Activated T-helper 17 cell treated with anti-CD3 and anti-CD28 coated beads, Interleukin-2, amount 50 U/mL, for 72 hours (primary cell): ENCODE results near the gene EBI3. TPM values are rescaled to one million over a fixed set of nuclear protein-coding genes. Genes with fewer than 3 reads are reported as not detected.

Experiments used
- ATAC-seq: fragments of 150-1000 bp; cut with Tn5 transposase; replicated peaks from 2 replicates; pipeline ENCODE4 v1.10.0; 2021; ENCODE audit warnings: mild to moderate bottlenecking, moderate library complexity
- H3K27ac Mint-ChIP-seq: one replicate; pipeline ENCODE4 v1.8.0; 2022; ENCODE audit warnings: mixed read lengths
- H3K27me3 Mint-ChIP-seq: one replicate; pipeline ENCODE4 v1.8.0; 2022; ENCODE audit warnings: mixed read lengths
- H3K36me3 Mint-ChIP-seq: one replicate; pipeline ENCODE4 v1.8.0; 2022; ENCODE audit warnings: low read depth, mild to moderate bottlenecking, mixed read lengths
- H3K4me1 Mint-ChIP-seq: one replicate; pipeline ENCODE4 v1.8.0; 2022; ENCODE audit warnings: mixed read lengths
- H3K4me3 Mint-ChIP-seq: one replicate; pipeline ENCODE4 v1.8.0; 2022; ENCODE audit warnings: mild to moderate bottlenecking, mixed read lengths
- H3K9me3 Mint-ChIP-seq: one replicate; pipeline ENCODE4 v1.8.0; 2022; ENCODE audit warnings: mixed read lengths
- total RNA-seq, 2 donors: library from RNA; stranded (reverse); gene quantifications; one replicate each; pipeline ENCODE4 v1.2.3, GENCODE V29; 2022

Gene EBI3
- total RNA-seq, 2 donors from 2014 or later, result 18.3 to 23.6 TPM

DNA sequence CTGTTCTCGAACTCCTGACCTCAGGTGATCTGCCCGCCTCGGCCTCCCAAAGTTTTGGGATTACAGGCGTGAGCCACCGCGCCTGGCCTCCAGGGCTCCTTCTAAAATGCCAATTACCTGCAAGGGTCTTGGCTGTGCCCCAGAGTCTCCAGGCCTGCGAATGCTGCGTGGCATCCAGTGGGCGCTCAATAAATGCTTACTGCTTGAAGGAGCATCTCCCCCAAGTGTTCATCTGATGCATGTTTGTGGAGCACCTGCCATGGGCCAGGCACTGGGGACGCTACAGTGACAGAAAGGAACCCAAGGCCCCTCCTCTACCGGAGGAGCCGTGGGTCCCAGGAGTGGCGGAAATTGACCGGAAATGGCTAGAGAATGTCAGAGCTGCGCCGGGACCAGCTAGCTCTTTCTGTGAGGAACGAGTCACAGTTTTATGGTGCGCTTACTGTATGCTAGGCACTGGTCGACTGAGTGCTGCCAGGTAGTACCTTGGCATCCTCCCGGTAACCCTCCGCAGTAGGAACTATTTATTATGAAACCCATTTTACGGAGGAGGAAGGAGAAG is 32.7 kb upstream of the EBI3 start:
- Mint-ChIP-seq H3K36me3 (no peaks in the 10 kb centered on the region), H3K9me3 (no peaks in the 10 kb centered on the region), H3K27me3 (peaks cover 43% of the 10 kb centered on the region), H3K4me1 (peaks cover 13% of the 10 kb centered on the region), H3K4me3 (no peak overlapping the region), H3K27ac (no peak overlapping the region)
- ATAC-seq, result no peak

DNA sequence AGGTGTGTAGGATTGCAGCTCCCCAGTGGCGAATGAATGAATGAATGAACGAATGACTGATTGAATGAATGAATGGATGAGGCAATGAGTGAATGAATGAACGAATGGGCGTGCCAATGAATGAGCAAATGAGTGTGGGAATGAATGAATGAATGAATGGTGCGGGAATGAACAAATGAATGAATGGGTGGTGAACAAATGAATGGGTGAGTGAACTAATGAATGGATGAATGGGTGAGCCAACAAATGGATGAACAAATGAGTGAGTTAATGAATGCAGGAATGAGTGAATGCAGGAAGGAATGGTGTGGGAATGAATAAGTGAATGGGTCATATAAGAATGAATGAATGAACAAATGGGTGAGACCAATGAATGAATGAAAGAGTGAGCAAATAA is 32.1 kb upstream of the EBI3 start:
- no peak overlapping the region for H3K4me3 Mint-ChIP-seq
- H3K9me3 Mint-ChIP-seq, result no peaks in the 10 kb centered on the region
- peaks cover 13% of the 10 kb centered on the region for H3K4me1 Mint-ChIP-seq
- H3K27me3 Mint-ChIP-seq, result peaks cover 43% of the 10 kb centered on the region
- no peak for ATAC-seq
- H3K36me3 Mint-ChIP-seq, result no peaks in the 10 kb centered on the region
- no peak overlapping the region for H3K27ac Mint-ChIP-seq

DNA sequence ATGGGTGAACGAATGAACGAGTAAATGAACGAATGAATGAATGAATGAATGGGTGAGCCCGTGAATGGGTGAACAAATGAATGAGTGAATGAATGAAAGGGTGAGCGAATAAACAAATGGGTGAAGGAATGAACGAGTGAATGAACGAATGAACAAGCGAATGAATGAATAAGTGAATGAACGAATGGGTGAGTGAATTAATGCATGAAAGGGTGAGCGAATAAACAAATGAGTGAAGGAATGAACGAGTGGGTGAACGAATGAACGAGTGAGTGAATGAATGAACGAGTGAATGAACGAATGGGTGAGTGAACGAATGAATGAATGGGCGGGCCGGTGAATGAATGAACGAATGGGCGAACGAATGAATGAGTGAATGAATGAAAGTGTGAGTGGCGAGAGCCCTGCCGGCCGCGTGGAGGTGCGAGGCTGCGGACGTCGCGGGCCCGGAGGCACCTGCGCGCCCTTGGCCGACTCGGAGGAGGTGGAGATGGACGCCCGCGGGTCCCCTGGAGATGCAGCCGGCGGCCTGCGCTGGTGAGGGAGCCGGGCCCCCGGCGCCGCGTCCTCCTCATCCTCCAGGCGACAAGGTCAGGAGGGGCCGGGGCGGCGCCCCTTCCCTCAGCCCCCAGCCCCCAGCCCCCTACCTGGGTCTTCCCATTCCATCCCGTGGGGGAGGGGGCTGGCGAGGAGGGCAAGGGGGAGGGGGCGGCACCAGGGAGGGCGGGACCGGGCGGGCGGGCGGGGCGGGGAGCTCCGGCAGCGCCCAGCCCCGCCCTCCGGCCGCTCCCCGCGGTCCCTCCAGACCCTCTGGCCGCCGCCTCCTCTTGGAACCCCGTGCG is 31.5 kb upstream of the EBI3 start:
- Mint-ChIP-seq H3K36me3 (no peaks in the 10 kb centered on the region), H3K4me3 (no peak overlapping the region), H3K4me1 (peaks cover 13% of the 10 kb centered on the region), H3K9me3 (no peaks in the 10 kb centered on the region), H3K27ac (no peak overlapping the region), H3K27me3 (peaks cover 43% of the 10 kb centered on the region)
- ATAC-seq, result no peak

DNA sequence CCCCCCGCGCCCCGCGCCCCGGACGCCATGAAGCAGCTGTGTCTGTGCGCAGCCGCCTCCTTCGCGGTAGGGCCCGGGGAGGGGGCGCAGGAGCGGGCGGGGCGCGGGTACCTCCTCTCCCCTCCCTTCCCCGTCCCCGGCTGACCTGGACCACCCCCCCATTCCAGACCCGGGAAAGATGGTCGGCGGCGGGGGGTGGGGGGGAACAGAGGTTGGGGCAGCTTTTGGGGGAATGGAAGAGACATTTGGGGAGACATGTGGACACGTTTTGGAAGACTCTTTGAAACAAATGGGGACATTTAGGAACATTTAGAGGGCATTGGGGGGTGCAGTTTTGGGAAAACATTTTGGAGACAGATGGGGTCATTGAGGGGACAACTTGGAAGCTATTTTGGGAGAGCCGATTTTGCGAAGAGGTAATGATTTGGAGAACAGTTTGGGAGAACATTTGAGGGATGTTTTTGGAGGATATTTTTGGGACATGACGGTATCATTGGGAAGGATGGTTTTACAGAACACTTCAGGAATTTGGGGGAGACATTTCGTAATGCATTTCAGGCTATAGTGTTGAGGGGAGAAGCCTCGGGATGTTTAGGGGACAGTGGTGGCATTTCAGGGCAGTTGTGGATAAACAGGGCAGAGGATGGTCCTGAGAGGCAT is 30.7 kb upstream of the EBI3 start:
- Mint-ChIP-seq H3K4me3 (no peak overlapping the region), H3K27me3 (peaks cover 39% of the 10 kb centered on the region), H3K4me1 (peaks cover 13% of the 10 kb centered on the region), H3K36me3 (no peaks in the 10 kb centered on the region), H3K27ac (no peak overlapping the region), H3K9me3 (no peaks in the 10 kb centered on the region)
- ATAC-seq, result no peak

DNA sequence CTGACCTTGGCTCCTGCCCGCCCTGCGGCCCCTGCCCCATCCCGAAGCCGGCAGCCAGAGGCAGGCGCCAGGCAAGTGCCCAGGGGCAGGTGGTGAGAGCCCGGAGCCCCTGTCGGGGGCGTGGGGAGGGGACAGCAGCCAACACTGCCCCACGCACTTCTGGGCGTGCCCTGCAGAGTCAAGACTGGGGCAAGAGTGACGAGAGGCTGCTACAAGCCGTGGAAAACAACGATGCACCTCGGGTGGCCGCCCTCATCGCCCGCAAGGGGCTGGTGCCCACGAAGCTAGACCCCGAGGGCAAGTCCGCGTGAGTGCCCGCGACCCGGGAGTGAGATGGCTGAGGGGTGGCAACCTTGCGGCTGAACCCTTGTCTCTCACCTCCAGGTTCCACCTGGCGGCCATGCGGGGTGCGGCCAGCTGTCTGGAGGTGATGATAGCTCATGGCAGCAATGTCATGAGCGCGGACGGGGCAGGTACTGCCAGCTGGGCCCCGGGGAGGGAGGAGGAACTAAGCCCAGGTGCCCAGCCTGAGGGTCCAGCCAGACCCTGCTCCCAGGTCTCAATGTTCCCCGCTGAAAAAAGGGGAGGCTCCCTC is 29.5 kb upstream of the EBI3 start:
- peaks cover 32% of the 10 kb centered on the region for H3K27me3 Mint-ChIP-seq
- ATAC-seq, result no peak
- no peaks in the 10 kb centered on the region for H3K9me3 Mint-ChIP-seq
- H3K4me1 Mint-ChIP-seq, result peaks cover 13% of the 10 kb centered on the region
- H3K27ac Mint-ChIP-seq, result no peak overlapping the region
- H3K36me3 Mint-ChIP-seq, result no peaks in the 10 kb centered on the region
- H3K4me3 Mint-ChIP-seq, result no peak overlapping the region

DNA sequence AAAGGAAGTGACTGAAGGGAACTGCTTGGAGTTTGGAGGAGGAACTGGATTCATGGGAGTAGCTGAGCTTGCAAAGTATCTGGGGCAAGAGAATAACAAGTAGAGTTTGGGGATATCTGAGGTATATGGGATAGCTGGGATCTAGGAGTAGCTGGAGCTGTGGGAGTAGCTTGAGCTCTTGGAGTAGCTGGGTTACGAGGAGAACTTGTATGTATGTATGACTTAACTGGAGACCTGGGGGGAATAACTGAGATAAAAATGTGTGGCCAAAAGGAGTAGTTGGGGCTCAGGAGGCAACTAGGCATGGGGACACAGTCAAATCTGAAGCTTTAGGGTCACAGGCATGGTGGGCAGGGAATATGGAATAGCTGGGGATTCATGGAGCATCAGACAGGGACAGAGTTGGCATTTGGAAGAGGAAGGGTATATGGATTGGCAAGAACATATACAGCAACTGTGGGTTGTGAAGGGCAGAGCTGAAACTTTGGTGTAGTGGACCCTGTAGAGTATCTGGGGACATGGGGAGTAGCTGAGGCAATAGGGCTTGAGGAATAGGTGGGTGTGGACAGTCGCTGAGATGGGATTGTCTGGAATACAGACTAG is 28.3 kb upstream of the EBI3 start:
- Mint-ChIP-seq H3K9me3 (no peaks in the 10 kb centered on the region), H3K27me3 (peaks cover 26% of the 10 kb centered on the region), H3K4me3 (no peak overlapping the region), H3K27ac (no peak overlapping the region), H3K4me1 (peaks cover 13% of the 10 kb centered on the region), H3K36me3 (no peaks in the 10 kb centered on the region)
- ATAC-seq, result no peak

DNA sequence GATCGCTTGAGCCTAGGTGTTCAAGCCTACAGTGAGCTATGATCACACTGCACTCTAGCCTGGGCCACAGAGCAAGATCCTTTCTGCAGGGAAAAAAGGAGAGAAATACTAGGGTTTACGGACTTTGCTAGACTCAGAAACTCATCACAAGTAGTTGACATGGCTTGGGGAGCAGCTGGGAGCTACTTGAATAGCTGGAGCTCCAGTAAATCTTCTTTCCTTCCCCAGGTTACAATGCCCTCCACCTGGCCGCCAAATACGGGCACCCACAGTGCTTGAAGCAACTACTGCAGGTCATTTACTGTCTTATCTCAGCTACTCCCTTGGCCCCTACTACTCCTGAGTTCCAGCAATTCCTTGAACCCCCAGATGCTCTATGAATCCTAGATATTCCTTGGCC is 27.5 kb upstream of the EBI3 start:
- H3K36me3 Mint-ChIP-seq, result no peaks in the 10 kb centered on the region
- no peaks in the 10 kb centered on the region for H3K9me3 Mint-ChIP-seq
- H3K27ac Mint-ChIP-seq, result no peak overlapping the region
- H3K4me3 Mint-ChIP-seq, result no peak overlapping the region
- ATAC-seq, result no peak
- peaks cover 22% of the 10 kb centered on the region for H3K27me3 Mint-ChIP-seq
- H3K4me1 Mint-ChIP-seq, result peaks cover 13% of the 10 kb centered on the region

DNA sequence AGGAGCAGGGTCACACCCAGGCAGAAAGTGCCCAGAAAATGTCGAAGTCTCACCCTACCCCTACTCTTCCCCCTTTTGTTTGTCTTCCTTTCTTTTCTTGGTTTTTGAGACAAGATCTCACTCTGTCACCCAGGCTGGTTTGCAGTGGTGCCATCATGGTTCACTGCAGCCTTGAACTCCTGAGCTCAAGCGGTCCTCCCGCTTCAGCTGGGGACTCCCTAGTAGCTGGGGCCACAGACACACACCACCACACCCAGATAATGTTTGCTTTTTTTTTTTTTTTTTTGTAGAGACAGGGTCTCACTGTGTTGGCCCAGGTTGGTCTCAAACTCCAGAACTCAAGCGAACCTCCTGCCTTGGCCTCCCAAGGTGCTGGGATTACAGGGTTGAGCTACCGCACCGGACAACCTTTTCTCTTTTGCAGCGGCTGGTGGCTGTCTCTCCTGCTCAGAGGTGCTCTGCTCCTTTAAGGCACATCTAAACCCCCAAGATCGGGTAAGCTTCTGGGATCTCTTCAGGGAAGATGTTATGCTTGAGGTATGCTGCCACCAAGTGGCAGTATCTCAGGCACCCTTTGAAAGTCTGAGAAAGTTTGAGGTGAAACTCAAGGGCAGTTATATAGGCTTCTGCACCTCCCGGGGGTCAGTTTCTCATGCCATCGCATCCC is 22.4 kb upstream of the EBI3 start:
- Mint-ChIP-seq H3K27me3 (no peaks in the 10 kb centered on the region), H3K27ac (no peak overlapping the region), H3K36me3 (no peaks in the 10 kb centered on the region), H3K4me1 (no peaks in the 10 kb centered on the region), H3K4me3 (no peak overlapping the region), H3K9me3 (no peaks in the 10 kb centered on the region)
- ATAC-seq, result no peak

DNA sequence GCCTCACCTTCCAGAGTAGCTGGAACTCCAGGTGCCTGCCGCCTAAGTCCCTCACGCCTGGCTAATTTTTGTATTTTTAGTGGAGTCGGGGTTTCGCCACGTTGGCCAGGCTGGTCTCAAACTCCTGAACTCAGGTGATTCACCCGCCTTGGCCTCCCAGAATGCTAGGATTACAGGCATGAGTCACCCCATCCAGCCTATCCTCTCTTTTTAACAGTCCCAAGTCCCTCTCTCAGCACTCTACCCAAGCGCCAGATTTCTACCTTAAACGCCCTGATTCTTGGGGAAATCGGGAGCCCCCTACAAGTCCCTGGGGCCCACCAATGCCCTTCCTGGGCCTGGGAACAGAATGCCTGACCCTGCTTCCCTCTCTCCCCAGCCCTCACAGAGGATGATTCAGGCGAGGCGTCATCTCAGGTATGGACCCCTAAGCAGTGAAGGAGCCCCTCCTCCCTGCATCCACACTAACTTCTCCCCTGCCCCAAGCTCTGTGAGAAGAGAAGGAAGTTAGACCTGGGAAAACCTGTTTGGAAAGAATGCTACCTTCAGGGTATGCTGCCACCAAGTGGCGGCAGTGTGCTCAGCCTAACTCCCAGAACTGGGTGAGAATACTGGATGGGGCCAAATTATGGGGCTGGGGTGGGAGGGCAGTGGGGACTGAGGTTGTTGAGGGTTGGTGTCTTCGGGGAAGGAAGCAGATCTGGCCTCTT is 20.8 kb upstream of the EBI3 start:
- H3K4me1 Mint-ChIP-seq, result no peaks in the 10 kb centered on the region
- no peaks in the 10 kb centered on the region for H3K9me3 Mint-ChIP-seq
- H3K36me3 Mint-ChIP-seq, result no peaks in the 10 kb centered on the region
- no peak overlapping the region for H3K4me3 Mint-ChIP-seq
- peaks cover 3% of the 10 kb centered on the region for H3K27me3 Mint-ChIP-seq
- ATAC-seq, result peak; percentile 37
- H3K27ac Mint-ChIP-seq, result no peak overlapping the region

DNA sequence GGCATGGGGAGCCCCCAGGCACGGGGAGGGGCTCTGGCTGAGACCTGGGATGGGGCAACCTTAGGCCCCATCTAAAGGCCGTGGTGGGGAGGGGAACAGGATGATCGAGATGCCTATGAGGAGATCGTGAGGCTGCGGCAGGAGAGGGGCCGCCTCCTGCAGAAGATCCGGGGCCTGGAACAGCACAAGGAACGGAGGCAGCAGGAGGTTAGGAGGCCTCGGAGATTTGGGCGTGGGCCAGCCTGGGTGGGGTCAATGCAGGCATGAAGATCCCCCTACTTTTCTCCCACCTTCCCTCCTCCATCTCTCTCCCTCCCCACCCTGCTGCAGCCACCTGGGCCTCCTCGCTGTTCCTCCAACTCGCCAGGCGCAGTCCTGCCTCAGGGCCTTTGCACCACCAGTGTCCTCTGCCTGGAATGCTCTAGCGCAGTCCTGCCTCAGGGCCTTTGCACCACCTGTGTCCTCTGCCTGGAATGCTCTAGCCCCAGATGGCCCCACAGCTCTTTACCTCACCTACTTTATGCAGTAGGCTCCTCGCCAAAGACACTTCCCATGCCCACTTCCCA is 19.1 kb upstream of the EBI3 start:
- Mint-ChIP-seq H3K9me3 (no peaks in the 10 kb centered on the region), H3K27ac (no peak overlapping the region), H3K27me3 (peaks cover 3% of the 10 kb centered on the region), H3K36me3 (no peaks in the 10 kb centered on the region), H3K4me3 (no peak overlapping the region), H3K4me1 (peaks cover 9% of the 10 kb centered on the region)
- ATAC-seq, result no peak

DNA sequence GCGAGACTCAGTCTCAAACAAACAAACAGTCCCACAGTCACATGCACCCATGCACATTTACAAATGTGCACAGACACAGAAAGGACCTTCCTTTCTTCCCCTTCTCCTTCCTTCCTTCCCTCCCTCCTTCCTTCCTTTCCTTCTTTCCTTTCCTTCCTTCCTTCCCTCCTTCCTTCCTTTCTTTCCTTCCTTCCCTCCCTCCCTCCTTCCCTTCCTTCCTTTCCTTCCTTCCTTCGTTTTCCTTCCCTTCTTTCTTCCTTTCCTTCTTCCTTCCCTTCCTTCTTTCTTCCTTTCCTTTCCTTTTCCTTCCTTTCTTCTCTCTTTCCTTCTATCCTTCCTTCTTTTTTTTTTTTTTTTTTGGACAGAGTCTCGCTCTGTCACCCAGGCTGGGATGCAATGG is 16.2 kb upstream of the EBI3 start:
- H3K9me3 Mint-ChIP-seq, result no peaks in the 10 kb centered on the region
- H3K36me3 Mint-ChIP-seq, result no peaks in the 10 kb centered on the region
- H3K27ac Mint-ChIP-seq, result no peak overlapping the region
- ATAC-seq, result no peak
- H3K4me3 Mint-ChIP-seq, result no peak overlapping the region
- H3K27me3 Mint-ChIP-seq, result peaks cover 3% of the 10 kb centered on the region
- H3K4me1 Mint-ChIP-seq, result peaks cover 9% of the 10 kb centered on the region

DNA sequence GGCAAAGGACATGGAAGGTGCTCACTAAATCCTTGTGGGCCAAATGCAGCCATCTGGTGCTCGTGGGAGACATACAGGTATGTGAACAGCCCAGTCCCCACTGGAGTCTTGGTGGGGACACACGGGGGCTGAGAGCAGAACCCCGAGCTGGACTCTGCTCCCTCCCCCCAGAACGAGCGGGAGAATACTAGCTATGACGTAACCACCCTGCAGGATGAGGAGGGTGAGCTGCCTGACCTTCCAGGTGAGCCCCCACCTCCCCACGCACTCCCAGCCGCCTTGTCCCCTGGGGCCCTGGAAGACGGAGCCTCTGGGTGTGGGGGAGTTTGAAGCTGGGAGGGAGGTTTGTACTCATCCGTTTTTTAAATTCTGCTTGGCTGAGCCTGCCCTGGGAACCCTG is 13.5 kb upstream of the EBI3 start:
- H3K4me1 Mint-ChIP-seq, result peaks cover 9% of the 10 kb centered on the region
- no peaks in the 10 kb centered on the region for H3K9me3 Mint-ChIP-seq
- H3K27me3 Mint-ChIP-seq, result peaks cover 3% of the 10 kb centered on the region
- H3K27ac Mint-ChIP-seq, result no peak overlapping the region
- H3K36me3 Mint-ChIP-seq, result no peaks in the 10 kb centered on the region
- H3K4me3 Mint-ChIP-seq, result no peak overlapping the region
- ATAC-seq, result no peak

DNA sequence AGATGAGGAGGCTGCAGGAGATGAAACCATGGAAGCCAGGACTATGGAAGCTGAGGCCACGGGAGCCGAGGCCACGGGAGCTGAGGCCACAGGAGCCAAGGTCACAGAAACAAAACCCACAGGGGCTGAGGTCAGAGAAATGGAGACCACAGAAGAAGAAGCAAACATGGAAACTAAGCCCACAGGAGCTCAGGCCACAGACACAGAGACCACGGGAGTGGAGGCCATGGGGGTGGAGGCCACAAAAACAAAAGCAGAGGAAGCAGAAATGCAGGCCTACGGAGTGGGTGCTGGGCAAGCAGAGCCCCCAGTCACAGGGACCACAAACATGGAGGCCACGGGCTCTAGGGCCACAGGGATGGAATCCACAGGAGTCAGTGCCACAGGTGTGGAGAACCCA is 12.5 kb upstream of the EBI3 start:
- Mint-ChIP-seq H3K27ac (no peak overlapping the region), H3K4me1 (peaks cover 9% of the 10 kb centered on the region), H3K4me3 (no peak overlapping the region), H3K36me3 (no peaks in the 10 kb centered on the region), H3K9me3 (no peaks in the 10 kb centered on the region), H3K27me3 (peaks cover 3% of the 10 kb centered on the region)
- no peak for ATAC-seq
